ENCODE results near the gene NBEAL2.

The NBEAL2 gene, protein sequence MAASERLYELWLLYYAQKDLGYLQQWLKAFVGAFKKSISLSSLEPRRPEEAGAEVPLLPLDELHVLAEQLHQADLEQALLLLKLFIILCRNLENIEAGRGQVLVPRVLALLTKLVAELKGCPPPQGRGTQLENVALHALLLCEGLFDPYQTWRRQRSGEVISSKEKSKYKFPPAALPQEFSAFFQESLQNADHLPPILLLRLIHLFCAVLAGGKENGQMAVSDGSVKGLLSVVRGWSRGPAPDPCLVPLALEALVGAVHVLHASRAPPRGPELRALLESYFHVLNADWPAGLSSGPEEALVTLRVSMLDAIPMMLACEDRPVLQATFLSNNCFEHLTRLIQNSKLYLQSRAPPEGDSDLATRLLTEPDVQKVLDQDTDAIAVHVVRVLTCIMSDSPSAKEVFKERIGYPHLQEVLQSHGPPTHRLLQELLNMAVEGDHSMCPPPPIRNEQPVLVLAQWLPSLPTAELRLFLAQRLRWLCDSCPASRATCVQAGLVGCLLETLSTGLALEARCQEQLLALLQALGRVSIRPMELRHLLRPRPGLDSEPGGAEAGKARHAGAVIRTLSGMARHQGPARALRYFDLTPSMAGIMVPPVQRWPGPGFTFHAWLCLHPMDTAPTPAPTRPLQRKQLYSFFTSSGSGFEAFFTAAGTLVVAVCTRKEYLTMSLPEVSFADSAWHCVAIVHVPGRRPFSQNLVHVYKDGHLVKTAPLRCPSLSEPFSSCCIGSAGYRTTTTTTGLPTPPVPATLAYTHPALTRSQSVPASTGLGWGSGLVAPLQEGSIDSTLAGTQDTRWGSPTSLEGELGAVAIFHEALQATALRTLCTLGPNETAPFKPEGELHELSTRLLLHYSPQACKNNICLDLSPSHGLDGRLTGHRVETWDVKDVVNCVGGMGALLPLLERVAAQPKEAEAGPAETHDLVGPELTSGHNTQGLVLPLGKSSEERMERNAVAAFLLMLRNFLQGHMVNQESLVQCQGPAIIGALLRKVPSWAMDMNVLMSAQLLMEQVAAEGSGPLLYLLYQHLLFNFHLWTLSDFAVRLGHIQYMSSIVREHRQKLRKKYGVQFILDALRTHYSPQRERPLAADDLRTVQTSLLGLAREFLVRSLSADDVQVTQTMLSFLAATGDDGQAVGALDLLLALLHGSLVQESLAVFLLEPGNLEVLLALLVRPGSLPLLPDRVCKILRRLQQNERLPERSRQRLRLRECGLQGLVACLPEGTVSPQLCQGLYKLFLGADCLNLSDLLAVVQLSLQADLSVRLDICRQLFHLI (N-terminal part only)

DNA sequence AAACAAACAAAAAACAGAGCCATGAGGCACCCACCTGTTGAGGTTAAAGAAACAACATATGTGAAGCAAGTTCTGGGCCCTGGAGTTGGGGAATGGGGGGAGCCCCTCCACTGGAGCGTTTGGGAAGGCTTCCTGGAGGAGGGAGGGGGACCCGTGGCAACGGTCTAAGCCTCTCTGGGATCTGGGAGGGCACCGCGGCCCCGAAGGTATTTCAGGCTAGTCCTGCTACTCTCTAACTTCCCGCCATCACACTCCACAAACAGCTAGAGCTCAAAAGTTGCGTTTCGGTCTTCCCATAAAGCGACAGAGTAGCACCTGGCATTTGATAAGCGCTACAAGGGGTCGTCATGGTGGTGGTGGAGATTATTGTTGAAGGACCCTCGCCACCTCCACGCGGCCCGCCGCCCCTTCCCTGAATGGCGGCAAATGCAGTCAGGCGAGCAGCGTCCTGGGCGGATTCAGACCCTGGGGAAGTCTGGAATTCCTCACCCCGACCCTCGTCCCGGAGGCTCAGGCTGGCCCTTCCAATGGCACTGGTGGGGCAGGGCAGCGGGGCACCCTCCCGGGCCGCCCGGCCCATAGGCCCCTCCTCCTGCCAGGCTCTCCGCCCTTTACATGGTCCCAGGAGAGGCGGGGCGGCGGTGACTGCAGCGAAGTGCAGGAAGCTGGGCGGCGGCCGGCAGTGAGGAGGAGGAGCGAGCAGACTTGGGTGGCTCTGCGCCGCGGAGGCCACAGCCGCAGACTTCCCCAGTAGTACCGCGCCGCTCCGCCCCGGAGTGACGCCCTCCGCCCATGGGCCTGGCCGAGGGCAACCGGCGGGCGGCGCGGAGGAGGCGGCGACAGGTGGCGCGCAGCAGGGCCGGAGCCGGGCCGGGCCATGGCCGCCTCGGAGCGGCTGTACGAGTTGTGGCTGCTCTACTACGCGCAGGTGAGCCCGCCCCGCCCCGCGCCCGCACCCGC lies at the start of gene NBEAL2:
Gene NBEAL2, plus strand, starts transcription at position 682 of the 960 bp plus-strand sequence. Its CDS starts 196 bp downstream, at position 878.
- peak; percentile 90 to 92 for DNase-seq

DNA sequence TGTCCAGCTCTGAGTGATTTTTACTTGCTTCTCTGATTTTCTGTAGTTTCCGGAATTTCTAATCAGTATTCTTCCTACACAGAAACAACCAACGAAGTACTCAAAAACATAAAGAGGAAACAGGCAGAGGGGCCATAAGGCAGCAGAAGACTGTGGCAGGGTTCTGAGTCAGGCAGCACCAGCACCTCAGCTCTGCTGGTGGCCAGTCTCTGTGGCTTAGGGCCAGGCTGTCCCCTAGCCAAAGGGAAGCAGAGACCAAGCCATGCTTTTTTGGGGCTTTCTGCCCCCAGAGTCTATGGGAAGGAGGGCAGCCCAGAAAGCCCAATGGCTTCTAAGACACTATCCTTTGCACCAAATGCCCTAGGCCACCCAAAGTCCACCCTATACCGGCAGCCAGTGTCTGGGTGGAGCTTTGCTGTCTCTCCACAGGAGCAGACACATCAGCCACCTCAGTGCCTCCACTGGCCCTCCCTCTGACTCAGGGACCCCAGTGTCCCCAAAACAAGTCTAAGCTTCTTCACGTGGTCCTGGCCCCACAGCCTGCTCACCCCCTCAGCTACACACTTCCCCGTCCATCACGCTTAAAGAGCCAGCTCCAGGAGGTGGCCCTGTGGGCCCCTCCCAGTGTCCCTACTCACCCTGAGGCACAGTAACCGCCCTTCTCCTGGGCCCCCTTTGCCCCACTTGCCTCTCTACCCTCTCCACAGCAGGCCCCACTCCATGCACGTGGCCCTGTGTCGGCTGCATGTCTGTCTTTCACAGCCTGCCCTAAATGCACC lies 49.1 kb upstream of the NBEAL2 start:
- DNase-seq: no peak

DNA sequence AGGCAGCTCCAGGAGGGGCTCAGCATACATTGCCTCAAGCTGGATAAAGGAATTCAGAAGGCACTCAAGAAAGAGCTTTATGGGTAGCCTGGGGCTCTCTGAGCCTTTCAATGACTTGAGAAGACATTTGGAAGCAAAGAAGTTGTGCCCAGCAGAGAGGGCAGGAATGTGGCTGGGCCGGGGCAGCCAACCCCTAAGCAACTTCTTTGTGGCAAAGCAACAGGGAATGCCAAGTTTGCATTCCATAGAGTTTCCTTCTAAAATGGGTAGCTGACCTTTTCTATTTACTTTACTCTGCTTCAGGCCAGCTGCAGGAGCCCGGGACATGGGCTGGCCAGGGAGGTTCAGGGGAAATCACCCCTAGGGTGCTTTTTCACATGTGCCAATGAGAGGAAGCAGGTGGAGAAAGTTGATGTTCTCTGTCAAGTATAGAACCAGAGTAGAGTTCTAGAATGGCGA lies 48.5 kb upstream of the NBEAL2 start:
- DNase-seq: no peak

DNA sequence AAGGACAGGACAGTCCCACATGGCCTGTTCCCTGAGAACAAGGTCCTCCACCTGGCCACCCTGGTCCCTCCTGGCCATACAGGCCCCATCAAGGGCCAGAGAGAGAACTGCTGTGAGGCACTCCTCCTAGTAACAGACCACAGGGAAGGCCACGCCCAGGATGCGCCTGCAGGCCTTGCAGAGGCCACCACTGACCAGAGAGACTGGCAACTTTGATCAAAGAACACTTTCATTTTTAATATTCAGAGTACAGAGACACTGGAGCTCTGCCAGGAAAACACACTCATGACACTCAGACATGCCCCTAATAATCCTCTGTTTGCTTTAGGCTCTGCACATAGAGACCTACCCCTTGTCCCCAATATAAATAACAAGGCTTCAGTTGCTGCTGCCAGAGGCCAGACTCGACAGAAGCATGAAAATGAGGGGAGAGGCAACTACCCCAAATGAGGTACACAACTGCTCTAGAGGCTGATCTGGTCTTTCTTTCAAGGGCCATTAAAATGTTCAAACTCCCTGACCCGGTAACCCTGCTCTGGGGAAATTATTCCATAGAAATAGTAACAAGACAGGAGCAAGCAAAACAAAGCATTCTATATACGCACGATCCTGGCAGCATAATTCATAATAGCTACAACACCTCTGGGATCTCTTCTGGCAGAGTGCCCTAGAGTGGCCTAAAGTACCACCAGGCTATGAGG lies 47.7 kb upstream of the NBEAL2 start:
- DNase-seq: no peak

DNA sequence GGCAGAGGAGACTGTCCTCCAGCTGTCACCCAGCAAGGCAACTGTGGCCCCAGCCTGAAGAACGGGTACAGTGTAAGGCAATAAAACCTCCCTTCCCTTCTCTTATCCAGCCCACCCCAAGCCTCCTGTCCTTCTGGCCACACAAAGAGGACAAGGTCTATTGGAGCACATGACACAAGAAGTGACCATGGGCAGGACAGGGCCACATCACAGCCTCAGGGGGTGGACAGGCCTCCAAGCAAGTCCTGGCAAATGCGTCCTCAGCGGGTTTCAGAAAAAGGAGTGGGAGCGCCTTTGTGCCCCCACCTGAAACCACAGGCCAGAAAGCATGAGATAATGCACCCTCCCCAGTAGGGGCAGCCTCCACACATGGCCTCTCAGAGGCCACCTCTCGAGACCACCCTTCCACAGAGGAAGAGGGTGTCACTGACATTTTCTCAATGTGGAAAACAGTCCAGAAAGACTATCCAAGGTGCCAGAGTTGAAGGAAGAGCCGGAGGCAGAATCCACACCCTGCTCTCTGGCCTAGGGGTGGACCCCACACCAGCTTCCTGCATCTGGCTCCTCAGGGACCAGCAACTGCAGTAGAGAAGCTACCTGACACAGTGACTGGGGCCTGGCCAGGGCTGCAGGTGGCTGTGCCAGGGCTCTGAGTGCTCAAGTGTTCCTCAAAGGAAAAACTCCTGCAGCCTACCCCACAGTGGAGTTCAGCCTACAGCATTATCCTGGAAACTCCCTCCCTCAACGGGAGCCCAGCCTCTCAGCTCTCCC lies 46.8 kb upstream of the NBEAL2 start:
- DNase-seq: no peak

DNA sequence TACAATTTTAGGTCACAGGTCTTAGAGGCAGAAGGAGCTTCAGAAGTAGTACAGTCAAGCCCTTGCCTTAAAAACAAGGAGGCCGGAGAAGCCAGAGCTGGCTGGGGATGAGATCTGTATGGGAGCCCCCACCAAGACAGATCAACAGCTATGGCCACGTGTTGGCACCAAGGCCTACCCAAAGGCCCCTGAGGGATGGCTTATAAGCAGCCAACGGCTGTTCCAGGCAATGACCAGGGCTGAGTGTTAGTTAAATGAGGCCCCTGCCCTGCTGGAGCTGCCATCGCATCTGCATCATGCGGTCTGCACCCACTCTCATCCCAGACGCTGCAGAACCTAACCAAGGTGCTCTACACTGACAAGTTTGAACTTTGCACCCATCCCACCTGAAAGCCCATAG lies 46.2 kb upstream of the NBEAL2 start:
- DNase-seq: no peak

DNA sequence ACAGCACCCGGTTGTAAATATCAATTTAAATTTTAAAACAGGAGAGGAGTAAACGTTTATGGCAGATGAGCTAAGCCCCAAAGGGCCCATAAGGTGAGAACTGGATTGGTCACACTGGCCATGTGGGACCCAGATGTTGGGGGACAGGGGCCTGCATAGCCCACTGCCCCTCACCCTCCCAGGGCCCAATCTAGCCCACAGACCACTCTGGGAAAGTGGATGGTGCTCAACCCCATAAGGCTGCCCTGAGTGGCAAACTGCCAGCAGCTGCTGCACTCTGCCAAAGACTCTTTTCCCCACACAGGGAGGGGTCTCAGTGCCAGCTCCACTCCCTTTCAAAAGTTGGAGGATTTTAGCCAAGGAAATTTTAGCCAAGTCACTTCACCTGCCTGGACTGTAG lies 45.4 kb upstream of the NBEAL2 start:
- no peak for DNase-seq

DNA sequence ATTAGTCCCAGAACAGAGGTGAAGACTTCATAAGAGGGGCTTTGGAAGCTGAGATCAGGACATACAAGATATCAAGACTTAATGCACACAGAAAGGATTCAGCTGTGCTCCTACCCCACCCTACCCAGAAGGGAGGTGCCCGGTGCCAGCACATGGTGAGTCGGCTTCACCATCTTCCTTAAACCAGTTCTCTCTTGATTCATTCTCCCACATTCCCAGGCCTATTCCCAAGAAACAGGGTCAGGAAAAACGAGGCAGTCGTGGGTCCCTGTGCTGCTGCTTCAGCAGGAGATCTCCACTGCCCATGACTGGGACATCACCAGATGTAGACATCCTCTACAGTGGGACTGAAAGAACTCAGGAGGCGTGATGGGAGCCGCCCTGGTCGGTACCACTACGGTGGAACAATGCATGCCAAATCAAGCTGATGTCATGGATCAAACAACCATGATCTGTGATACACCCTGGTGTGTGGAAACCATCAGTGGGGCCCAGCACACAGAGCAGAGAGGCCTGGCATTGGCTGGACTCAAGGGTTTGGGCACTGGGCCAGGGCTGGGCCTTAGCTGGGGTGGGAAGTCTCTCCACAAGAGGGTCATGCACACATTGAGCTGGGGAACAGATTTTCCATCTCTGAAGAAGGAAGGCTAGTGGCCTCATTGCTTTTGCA lies 44.8 kb upstream of the NBEAL2 start:
- DNase-seq: no peak

DNA sequence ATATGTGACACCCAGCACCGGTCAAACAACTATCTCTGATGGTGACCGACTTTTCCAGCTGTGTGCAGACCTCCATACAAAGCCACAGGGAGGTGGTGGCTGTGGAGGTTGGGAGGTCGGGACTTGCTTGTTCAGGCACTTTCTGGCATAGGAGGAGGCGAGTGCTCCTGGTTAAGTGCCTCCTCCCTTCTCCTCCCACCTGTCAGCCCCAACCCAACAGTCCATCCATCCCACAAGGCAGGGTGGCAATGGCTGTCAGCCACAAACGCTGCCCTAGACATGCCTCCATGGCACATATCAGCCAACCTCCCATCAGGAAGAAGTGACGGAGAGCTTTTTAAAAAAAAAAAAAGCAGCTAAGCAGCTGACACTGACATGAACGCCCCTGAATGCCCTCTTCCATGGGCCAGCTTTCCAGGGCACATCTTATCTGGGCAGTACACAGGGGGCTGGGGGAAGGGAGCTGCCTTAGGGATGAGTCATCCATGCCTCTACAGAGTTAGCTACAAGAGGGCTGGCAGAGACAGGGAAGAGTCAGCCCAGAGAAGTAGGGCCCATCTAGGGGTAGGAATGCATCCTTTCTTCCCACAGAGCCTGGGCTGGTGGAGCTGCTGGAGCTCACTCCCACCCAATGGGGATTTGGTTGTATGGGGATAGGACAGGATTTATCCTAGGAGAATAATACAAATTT lies 44.2 kb upstream of the NBEAL2 start:
- no peak for DNase-seq

DNA sequence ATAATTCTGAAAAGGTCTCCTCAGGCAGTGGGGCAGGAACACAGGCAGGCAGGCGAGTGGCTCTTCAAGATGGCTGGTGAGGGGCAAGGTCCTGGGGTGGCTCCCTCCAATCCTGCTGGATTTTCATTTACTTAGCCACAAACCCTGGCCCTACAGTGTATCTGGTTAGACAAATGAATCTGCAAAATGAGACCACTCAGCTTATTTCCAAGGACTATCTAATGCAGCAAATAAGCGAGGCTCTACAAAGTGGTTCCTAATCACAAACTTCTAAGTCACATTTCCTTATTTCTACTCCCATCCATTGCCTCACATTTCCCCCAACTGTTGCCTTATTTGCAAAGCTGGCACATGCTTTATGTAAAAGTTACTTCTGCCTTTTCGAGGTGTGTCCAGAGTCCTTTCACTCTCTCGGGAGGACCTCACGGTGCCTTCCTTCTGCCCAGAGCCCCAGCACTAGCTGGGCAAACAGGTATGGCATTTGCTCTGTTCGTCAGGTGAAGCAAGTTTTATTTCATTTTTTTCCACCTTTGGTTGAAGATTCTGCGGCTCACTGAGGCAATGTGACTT lies 43.4 kb upstream of the NBEAL2 start:
- DNase-seq: no peak

DNA sequence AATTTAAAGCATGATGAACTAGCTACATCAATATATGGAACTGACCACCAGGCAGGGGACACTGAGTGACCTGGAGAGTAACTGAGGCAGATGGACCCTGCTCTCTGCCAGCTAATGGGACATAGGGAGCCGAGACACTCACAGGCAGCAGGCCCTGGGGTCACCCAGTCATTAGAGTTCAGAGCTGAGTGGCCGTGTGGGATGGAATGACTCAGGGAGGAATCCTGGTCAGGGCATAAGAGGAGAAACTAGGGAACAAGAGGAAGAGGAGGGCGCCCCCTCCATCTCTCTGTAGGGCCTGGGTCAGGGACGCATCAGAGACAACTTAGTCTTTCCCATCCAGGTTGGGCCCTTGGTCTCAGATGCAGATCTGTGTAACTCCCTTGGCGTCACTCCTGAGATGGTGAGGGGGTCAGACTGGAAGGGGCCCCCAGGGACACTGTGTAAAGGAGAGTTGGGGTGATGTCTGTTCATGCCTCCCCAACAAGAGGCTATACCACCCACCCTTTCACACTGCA lies 42.7 kb upstream of the NBEAL2 start:
- no peak for DNase-seq

DNA sequence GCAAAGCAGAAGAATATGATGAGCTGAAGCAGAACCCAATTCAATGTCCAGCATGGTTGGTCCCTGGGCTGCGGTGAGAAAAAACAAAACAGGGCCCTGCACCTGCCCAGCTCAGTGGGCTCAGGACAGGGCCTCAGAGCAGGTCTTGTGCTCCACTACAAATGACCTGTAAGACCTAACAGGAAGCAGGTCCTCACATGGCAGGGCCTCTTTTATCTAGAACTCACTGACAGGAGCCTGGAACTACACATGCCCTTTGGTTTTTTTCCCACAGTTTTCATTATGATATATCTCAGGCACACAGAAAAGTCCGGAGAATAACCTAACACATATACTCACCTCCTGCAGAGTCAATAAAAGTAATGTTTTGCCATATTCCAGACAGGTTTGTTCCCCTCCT lies 41.3 kb upstream of the NBEAL2 start:
- no peak for DNase-seq

DNA sequence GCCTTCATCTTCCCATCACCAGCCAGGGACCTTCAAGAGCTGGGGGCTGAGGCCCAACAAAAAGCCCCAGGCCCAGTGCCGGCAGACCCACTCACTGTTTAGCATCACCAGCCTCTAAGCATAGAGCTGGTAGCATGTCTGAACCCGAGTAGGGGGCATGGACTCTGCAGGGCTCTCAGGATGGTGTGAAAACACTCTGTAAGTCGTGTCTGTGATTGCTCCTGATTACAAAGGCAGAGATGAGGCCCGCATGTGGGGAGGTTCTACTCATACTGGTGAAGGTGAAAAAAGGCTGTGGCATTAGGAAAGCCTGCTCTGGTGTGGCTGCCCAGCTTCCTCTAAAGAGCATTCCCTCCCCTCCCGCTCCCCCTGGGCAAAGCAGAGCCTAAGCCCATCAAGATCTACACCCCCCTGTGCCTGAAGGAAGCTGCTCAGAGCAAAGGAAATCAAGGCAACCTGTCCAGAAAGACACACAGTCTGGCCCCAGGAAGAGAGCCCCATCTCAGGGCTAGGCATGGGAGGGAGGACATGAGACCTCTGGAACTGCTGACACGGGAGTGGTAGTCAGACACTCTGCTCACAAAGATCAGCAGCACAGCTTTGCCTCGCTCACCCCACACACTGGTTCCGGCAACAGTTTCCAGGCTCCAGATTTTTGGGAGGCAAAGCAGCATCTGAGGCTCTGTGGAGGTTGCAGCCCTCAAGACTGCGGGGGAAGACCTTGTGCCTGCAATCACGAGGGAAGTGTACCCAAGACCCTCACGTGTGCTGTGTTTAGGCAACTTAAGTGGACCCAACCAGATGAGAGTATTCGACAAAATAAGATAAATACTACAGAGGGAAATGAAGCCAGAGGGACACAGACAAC lies 39.7 kb upstream of the NBEAL2 start:
- DNase-seq: no peak

DNA sequence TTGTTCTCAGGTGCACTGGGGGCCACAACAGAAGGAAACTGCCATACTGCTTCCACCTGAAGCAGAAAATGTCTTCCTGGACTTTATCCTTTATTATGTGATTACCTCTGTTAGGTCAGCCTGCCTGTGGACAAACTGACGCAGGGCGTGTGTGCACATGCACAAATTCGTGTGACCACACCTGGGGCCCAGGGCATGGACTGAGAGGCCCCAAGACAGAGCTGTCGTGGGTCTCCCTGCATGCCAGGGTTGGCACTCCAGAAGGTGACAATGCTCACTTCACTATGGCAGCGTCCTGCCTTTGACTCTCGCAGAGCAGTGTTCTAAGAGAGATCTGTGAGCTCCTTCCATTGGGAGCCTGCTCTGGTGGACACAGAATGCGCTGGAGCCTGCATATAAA lies 37.4 kb upstream of the NBEAL2 start:
- DNase-seq: no peak

DNA sequence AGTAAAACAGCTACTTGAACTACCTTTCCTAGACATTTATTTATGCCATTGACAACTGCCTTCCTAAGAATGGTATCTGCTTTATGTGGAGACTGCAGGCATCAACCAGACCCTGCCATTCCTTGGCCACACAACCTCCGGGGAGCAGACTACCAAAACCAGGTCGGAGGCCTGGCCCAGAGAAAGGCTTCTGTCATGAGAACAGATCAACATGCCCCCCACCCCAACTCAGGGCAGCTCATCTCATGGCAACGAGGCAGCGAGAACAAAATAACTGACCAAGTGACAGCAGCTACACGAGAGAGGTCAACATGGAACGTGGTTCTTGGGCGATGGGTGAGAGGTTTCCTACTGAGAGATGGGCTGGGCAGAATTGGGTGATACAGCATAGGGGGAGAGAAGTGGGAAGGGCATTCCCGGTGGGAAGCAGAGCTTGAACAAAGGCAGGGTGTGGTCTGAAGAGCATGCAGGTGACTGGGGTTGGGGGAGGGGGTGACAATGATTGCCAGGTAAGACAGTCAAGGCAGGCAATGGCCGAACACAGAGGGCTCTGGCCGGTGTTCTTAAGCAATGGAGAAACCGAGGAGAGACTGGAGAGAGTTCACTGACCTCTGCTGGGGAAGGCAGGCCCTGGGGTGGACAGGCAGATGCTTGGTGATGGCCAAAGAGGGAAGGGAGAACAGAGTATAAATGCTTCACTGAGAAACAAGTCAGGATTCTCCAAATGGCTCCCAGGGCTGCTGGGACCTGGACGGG lies 36.8 kb upstream of the NBEAL2 start:
- no peak for DNase-seq

Data from stimulated activated CD4-positive, alpha-beta T cell treated with anti-CD3 and anti-CD28 coated beads, Interleukin-2, amount 100 ng/mL, for 48 hours (primary cell).